BJ (cell line): Measurements from ENCODE around the gene MS4A8. TPM values are rescaled to one million over a fixed set of nuclear protein-coding genes. Genes with fewer than 3 reads are reported as not detected.

ENCODE experiments used
- CTCF ChIA-PET: fragments of 350-600 bp; formaldehyde crosslinking; extraction: SDS; loops from one replicate; lab custom pipeline; 2021; ENCODE audit warnings: antibody characterized with exemption, inconsistent platforms; lab: Yijun Ruan, JAX
- POLR2A ChIA-PET: fragments of 300-600 bp; sonication (Branson Sonifier 250); formaldehyde crosslinking; extraction: SDS; loops from one replicate; lab custom pipeline; 2021; ENCODE audit warnings: antibody characterized with exemption; lab: Charles Lee
- DNase-seq: peaks from one replicate; pipeline ENCODE4 v3.0.0-alpha.2; 2011; ENCODE audit warnings: low read depth
- H3K27me3 ChIP-seq: 2 replicates; pipeline ENCODE4 v1.6.0; 2011; ENCODE audit warnings: low read length; ENCODE audit not compliant: control insufficient read depth, insufficient read depth
- H3K36me3 ChIP-seq: 2 replicates; pipeline ENCODE4 v1.5.1; 2011; ENCODE audit warnings: low read length; ENCODE audit not compliant: control insufficient read depth, insufficient read depth
- H3K4me3 ChIP-seq: 2 replicates; pipeline ENCODE4 v1.5.1; 2011; ENCODE audit warnings: low read depth, mild to moderate bottlenecking, control low read depth, low read length
- polyA plus RNA-seq: library from polyadenylated mRNA; depleted of rRNA; stranded (reverse); fragments of >200 nt; gene quantifications from 2 replicates; pipeline ENCODE4 v1.2.3, GENCODE V29; 2011
- TF ChIP-seq, protein P1 (sequence below): IDR thresholded peaks from 2 replicates; pipeline ENCODE4 v1.5.1; 2011; ENCODE audit warnings: low read depth, mild to moderate bottlenecking, control low read depth, inconsistent platforms, low read length, moderate library complexity; ENCODE audit not compliant: insufficient read depth

Gene MS4A8
- polyA plus RNA-seq, 1 experiment, result not detected

DNA sequence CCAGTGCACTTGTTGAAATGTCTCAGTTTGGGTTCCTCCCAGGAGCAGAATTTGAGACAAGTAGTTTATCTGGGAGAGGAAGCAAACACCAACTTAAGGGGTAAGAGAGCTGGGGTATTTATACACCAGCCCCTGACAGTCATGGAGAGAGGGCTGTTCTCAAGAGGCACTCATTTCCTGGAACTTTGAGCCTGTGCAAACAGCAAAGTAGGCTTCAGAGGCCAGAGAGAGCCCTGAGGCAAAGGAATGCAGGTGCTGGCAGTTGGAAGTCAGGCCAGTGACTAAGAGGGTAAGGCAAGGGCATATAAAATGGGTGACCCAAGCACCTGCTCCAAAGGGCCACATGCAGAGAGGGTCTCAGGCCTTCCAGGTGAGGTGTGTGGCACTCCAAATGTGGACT, 41.2 kb downstream of the MS4A8 start:
- ChIA-PET POLR2A (no interaction called here), CTCF (no interaction called here)
- no peak for DNase-seq
- TF ChIP-seq, protein P1, sequence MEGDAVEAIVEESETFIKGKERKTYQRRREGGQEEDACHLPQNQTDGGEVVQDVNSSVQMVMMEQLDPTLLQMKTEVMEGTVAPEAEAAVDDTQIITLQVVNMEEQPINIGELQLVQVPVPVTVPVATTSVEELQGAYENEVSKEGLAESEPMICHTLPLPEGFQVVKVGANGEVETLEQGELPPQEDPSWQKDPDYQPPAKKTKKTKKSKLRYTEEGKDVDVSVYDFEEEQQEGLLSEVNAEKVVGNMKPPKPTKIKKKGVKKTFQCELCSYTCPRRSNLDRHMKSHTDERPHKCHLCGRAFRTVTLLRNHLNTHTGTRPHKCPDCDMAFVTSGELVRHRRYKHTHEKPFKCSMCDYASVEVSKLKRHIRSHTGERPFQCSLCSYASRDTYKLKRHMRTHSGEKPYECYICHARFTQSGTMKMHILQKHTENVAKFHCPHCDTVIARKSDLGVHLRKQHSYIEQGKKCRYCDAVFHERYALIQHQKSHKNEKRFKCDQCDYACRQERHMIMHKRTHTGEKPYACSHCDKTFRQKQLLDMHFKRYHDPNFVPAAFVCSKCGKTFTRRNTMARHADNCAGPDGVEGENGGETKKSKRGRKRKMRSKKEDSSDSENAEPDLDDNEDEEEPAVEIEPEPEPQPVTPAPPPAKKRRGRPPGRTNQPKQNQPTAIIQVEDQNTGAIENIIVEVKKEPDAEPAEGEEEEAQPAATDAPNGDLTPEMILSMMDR, result no peak
- Histone ChIP-seq H3K27me3 (0 out of 2 replicates have a peak, but pooled peaks cover 2% of the 10 kb centered on the region), H3K36me3 (no peaks in the 10 kb centered on the region), H3K4me3 (no peak overlapping the region)

DNA sequence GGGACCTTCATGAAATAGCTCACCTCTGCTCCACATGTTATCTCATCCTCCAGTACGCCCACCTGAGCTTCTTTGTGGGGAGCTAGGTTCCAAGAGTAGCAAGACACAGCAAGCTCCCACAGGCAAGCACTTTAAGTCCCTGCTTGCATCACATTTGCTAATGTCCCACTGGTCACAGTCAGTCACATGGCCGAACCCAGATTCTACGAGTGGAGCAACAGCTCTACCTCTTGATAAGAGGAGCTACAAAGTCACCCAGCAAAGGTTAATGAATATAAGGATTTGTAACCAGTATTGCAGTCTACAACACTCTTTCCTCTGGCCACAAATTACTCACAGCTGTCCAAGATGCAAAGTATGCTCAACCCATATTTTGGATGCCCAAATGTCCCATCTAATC, 42.0 kb downstream of the MS4A8 start:
- ChIA-PET CTCF (no interaction called here), POLR2A (no interaction called here)
- Histone ChIP-seq H3K27me3 (0 out of 2 replicates have a peak, but pooled peaks cover 2% of the 10 kb centered on the region), H3K4me3 (no peak overlapping the region), H3K36me3 (no peaks in the 10 kb centered on the region)
- DNase-seq, result no peak
- TF ChIP-seq, protein P1, result no peak

DNA sequence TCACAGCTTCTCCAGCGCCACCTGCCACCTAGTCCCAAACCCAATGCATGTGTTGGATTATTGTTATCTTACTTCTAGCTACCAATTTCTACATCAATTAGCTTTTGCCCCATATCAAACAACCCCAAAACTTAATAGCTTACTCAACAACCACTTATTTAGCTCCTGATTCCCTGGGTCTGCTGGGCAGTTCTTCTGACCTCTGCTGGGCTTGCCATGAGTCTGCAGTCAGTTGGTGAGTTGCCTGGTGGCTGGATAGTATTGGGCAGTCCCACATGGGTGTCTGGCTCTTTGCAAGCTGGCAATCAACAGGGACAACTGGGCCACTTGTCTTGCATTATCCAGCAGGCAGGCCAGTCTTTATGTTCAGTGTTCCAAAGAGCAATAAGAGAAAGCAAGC, 43.6 kb downstream of the MS4A8 start:
- DNase-seq, result no peak
- ChIA-PET CTCF (no interaction called here), POLR2A (no interaction called here)
- Histone ChIP-seq H3K4me3 (no peak overlapping the region), H3K27me3 (no peaks in the 10 kb centered on the region), H3K36me3 (no peaks in the 10 kb centered on the region)
- TF ChIP-seq, protein P1, result no peak

DNA sequence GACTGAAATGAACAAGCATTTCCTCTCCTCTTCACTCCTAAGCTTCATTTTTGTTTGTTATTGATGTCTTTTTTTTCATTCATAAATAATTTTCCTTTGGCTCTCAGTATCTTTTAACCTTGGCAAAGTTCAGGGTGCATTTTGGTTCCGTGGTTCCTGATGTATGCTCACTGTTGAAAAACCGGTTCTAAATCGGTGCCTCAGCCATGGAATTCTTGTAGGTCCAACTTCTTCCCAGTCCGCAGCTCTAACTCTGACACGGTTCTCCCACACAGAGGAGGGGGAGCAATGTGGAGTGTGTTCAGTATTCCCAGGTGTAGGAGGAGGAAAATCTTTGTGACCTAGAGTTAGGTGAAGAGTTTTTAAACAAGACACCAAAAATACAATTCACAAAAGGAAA, 44.7 kb downstream of the MS4A8 start:
- ChIA-PET CTCF (no interaction called here), POLR2A (no interaction called here)
- H3K36me3 ChIP-seq, result no peaks in the 10 kb centered on the region
- H3K4me3 ChIP-seq, result no peak overlapping the region
- H3K27me3 ChIP-seq, result no peaks in the 10 kb centered on the region
- DNase-seq, result no peak
- TF ChIP-seq, protein P1, result no peak

DNA sequence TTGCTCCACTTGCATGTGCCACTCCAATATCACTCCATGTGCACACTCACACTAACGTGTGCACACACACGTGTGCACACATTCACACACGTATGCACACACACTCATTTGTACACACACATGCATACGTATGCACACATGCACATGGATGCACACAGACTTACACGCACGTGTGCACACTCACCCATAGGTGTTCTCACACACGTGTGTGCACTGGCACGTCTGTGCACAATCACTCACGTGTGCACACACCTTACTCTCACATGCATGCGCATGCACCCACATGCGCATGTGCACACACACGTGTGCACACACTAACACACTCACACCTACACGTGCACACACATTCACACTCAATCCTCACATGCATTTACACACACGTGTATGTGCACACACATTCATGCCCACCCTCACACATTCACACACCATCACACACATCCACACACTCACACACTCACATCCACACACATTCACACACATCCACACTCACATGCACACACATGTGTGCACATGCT, 48.0 kb downstream of the MS4A8 start:
- Histone ChIP-seq H3K27me3 (no peaks in the 10 kb centered on the region), H3K4me3 (no peak overlapping the region), H3K36me3 (no peaks in the 10 kb centered on the region)
- CTCF ChIA-PET, result no interaction called here
- TF ChIP-seq, protein P1, result no peak
- POLR2A ChIA-PET, result no interaction called here
- DNase-seq, result no peak
